Measurements from ENCODE around the gene MEOX1. TPM values are rescaled to one million over a fixed set of nuclear protein-coding genes. Genes with fewer than 3 reads are reported as not detected.

MEOX1 gene
- total and polyA plus RNA-seq, 2 donors (not counting 1 experiment from before 2014, with no cell fraction given), result not detected

GRCh38 chr17:43615330-43616028 is 46.2 kb downstream of the MEOX1 start:
- ATAC-seq (ENCODE audit: low read depth) (no peak), DNase-seq (no peak)
- Histone ChIP-seq H3K79me2 (ENCODE audit: control insufficient read depth, insufficient read depth, low read length) (no peaks in the 10 kb centered on the region), H3K4me3 (ENCODE audit: control extremely low read depth in 1 of 5, extremely low read depth in 1 of 5, insufficient read depth in 1 of 5, low read depth in 2 of 5, low read length in 4 of 5) (no peak overlapping the region), H2AFZ (ENCODE audit: insufficient read depth, low read depth, low read length, poor library complexity, severe bottlenecking) (no peak overlapping the region), H3K4me1 (ENCODE audit: control insufficient read depth in 2 of 2, insufficient read depth in 2 of 2, low read length in 2 of 2) (no peaks in the 10 kb centered on the region), H3K9ac (ENCODE audit: low read length) (no peak overlapping the region), H3K4me2 (replicated peaks; ENCODE audit: low read depth, low read length, poor library complexity, severe bottlenecking) (no peak overlapping the region), H3K27ac (ENCODE audit: low read length in 2 of 2) (no peak overlapping the region), H4K20me1 (ENCODE audit: control insufficient read depth, insufficient read depth, low read length, poor library complexity, severe bottlenecking) (no peaks in the 10 kb centered on the region), H3K27me3 (replicated peaks in 1 of 4; ENCODE audit: control extremely low read depth in 1 of 4, control insufficient read depth in 3 of 4, insufficient read depth in 4 of 4, low read length in 3 of 4) (peaks cover 0 to 6% (median 1%) of the 10 kb centered on the region in 4 experiments), H3K36me3 (replicated peaks in 1 of 2; ENCODE audit: control extremely low read depth in 1 of 2, control insufficient read depth in 1 of 2, extremely low read depth in 1 of 2, insufficient read depth in 2 of 2, low read length in 1 of 2) (no peaks in the 10 kb centered on the region), H3K9me3 (ENCODE audit: control extremely low read depth in 1 of 3, control insufficient read depth in 2 of 3, insufficient read depth in 1 of 3, low read length in 2 of 3) (peaks cover 0 to 8% (median 0%) of the 10 kb centered on the region in 3 donors)
- POLR2A ChIA-PET, result no interaction called here
- Mint-ChIP-seq H3K9me3 (ENCODE audit: insufficient read depth) (no peaks in the 10 kb centered on the region), H3K27ac (no peak overlapping the region), H3K27me3 (peaks cover 15% of the 10 kb centered on the region), H3K4me1 (no peaks in the 10 kb centered on the region), H3K4me3 (no peak overlapping the region)
- intact Hi-C loops (cut with micrococcal nuclease), result no loop called here
- WGBS (ENCODE audit: insufficient coverage), result 85% methylated on average over 7 of the region's 11 CpGs
- TF ChIP-seq CTCF (IDR thresholded peaks at IDR 0.05) (no peak), EZH2 (IDR thresholded peaks at IDR 0.05; ENCODE audit: borderline replicate concordance, insufficient read depth, low read depth, low read length, poor library complexity, severe bottlenecking) (no peak)
- CTCF ChIA-PET, result no interaction called here

- no peaks in the 10 kb centered on the region for H3K4me1 ChIP-seq (ENCODE audit: control insufficient read depth in 2 of 2, insufficient read depth in 2 of 2, low read length in 2 of 2)
- Mint-ChIP-seq H3K27me3 (peaks cover 14% of the 10 kb centered on the region), H3K4me1 (no peaks in the 10 kb centered on the region), H3K4me3 (no peak overlapping the region), H3K27ac (no peak overlapping the region), H3K9me3 (ENCODE audit: insufficient read depth) (no peaks in the 10 kb centered on the region)
- no peak overlapping the region for H2AFZ ChIP-seq (ENCODE audit: insufficient read depth, low read depth, low read length, poor library complexity, severe bottlenecking)
- TF ChIP-seq EZH2 (IDR thresholded peaks at IDR 0.05; ENCODE audit: borderline replicate concordance, insufficient read depth, low read depth, low read length, poor library complexity, severe bottlenecking) (no peak), CTCF (IDR thresholded peaks at IDR 0.05) (no peak)
- peaks cover 0 to 8% (median 0%) of the 10 kb centered on the region in 3 donors for H3K9me3 ChIP-seq (ENCODE audit: control extremely low read depth in 1 of 3, control insufficient read depth in 2 of 3, insufficient read depth in 1 of 3, low read length in 2 of 3)
- 85% methylated on average over 5 of the region's 5 CpGs for WGBS (ENCODE audit: insufficient coverage)
- intact Hi-C loops (cut with micrococcal nuclease), result no loop called here
- no peak overlapping the region for H3K4me3 ChIP-seq (ENCODE audit: control extremely low read depth in 1 of 5, extremely low read depth in 1 of 5, insufficient read depth in 1 of 5, low read depth in 2 of 5, low read length in 4 of 5)
- DNase-seq (no peak), ATAC-seq (ENCODE audit: low read depth) (no peak)
- H4K20me1 ChIP-seq (ENCODE audit: control insufficient read depth, insufficient read depth, low read length, poor library complexity, severe bottlenecking), result no peaks in the 10 kb centered on the region
- no peak overlapping the region for H3K27ac ChIP-seq (ENCODE audit: low read length in 2 of 2)
- H3K36me3 ChIP-seq (replicated peaks in 1 of 2; ENCODE audit: control extremely low read depth in 1 of 2, control insufficient read depth in 1 of 2, extremely low read depth in 1 of 2, insufficient read depth in 2 of 2, low read length in 1 of 2), result no peaks in the 10 kb centered on the region
- H3K4me2 ChIP-seq (replicated peaks; ENCODE audit: low read depth, low read length, poor library complexity, severe bottlenecking), result no peak overlapping the region
- ChIA-PET CTCF (interaction anchor here (1.1 kb wide), 1 partner anchor 41 kb away, joined by 3 read pairs; no protein-coding TSS in a partner anchor), POLR2A (no interaction called here)
- no peaks in the 10 kb centered on the region for H3K79me2 ChIP-seq (ENCODE audit: control insufficient read depth, insufficient read depth, low read length)
- H3K9ac ChIP-seq (ENCODE audit: low read length), result no peak overlapping the region
- H3K27me3 ChIP-seq (replicated peaks in 1 of 4; ENCODE audit: control extremely low read depth in 1 of 4, control insufficient read depth in 3 of 4, insufficient read depth in 4 of 4, low read length in 3 of 4), result peaks cover 0 to 6% (median 1%) of the 10 kb centered on the region in 4 experiments
Observed at GRCh38 chr17:43614561-43614960, 47.2 kb downstream of the MEOX1 start.
